Activated CD4-positive, alpha-beta T cell treated with anti-CD3 and anti-CD28 coated beads, Interleukin-2, Interleukin-4, amounts not matched to agents 100 ng/mL and 50 ng/mL, durations not matched to agents 16 hours and 8 hours (primary cell): Measurements from ENCODE around the gene SERPINA1.
A peak's percentile ranks its signal among the peaks of the same experiment; 100 is the strongest.
"Not testable (repeated sequence)": the region's sequence is repeated elsewhere in the genome, so short reads cannot be mapped to it uniquely, and the experiment has no call there.

Experiments used
- DNase-seq: peaks from one replicate; pipeline ENCODE4 v3.0.0-alpha.2; 2020; ENCODE audit warnings: low spot score

Gene SERPINA1

DNA sequence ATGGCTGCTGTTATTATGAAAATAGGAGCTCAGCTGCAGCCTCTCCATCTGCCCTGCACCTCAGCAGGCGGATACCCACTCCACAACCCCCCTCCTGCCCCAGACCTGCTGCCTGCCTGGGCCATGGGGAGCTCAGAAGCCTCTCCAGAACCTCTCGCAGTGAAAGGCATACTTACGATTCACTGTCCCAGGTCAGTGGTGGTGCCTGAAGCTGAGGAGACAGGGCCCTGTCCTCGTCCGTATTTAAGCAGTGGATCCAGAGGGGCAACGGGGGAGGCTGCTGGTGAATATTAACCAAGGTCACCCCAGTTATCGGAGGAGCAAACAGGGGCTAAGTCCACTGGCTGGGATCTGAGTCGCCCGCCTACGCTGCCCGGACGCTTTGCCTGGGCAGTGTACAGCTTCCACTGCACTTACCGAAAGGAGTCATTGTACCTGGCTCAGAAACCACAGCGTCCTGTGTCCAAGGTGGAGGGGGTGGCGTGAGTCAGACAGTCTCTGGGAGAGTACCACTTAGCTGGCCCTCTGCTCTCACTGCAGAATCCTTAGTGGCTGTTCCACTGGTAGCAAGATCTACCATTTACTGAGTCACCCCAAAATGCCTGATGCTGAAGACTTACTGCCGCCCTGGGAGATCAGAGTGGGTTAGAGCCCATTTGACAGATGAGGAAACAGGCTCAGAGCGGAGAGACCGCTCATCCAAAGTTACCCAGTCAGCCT, at the start of gene SERPINA1:
Gene SERPINA1, minus strand, starts transcription at position 219 of the 720 bp plus-strand sequence. CDS start 5,365 bp downstream, outside the sequence.
- DNase-seq, result no peak

DNA sequence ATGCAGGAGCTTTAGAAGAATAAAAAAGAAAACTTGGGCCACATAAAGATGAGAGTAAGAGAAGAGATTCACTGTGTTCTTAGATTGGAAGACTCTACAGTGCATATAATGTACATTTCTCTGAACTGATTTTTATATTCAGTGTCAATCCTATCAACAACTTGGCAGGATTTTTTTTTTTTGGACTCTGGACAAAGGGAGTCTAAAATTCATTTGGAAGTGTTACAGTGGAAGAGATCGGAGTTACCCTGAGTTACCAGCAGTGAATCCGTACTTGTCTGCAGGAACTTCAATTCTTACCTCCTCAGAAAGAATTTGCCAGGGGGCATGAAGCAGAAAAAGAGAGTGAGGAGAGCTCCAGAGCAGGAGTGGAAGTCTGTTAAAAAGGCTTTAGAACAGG, 40.2 kb upstream of the SERPINA1 start:
- DNase-seq, result no peak

DNA sequence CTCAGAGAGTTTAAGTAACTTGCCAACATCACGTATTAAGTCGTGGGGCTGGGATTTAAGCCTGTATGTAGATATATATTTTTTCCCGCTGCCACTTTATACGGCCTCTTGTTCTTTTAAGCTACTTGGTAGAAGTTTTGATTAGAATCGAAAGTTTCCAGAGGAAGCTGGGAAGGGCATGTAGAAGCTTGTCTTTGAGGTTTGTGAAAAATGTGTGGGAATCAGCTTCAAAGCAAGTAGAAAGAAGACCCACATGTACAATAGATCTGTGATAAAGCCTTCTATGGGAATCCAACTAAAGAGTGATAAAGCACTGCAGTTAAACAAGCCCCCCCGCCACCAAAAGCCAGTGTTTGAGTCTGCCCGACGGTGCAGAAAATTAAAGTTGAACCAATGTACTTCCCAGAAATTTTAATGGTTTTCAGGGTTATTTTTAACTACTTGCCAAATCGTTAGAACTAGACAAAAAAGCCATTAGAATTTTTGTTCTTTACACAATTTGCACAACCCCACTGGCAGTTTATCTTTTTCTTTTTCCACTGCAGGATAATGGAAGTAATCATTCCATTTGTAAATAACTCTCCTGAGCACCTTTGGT, 38.7 kb upstream of the SERPINA1 start:
- no peak for DNase-seq

- no peak for DNase-seq
Measured at GRCh38 chr14:94426526-94426925, 38.1 kb upstream of the SERPINA1 start.

DNA sequence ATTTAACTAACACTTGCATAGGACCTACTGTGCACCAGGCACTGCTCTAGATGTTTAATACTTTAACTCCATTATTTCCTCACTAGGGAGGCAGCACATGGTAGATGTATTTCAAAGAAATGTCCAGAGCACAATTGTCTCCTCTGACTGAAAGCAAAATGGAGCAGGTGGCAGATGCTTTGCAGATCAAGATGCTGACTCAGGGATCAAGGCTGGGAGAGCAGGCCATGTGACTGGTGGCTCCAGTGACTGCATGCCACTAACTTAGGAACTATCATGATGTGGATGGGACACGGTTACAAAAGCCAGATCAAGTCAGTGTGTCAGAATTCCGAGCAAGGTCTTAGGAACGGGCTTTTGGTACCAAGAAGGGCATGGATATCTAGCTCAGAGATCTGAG, 36.0 kb upstream of the SERPINA1 start:
- DNase-seq, result no peak

GRCh38 chr14:94423453-94424056, 35.2 kb upstream of the SERPINA1 start:
- DNase-seq, result peak; percentile 53

GRCh38 chr14:94421316-94421715, 32.9 kb upstream of the SERPINA1 start:
- DNase-seq, result no peak

GRCh38 chr14:94417497-94418205, 29.2 kb upstream of the SERPINA1 start:
- DNase-seq, result not testable (repeated sequence)

GRCh38 chr14:94412671-94413638, 24.6 kb upstream of the SERPINA1 start:
- no peak for DNase-seq

GRCh38 chr14:94411638-94412037, 23.2 kb upstream of the SERPINA1 start:
- no peak for DNase-seq

- DNase-seq, result not testable (repeated sequence)
Measured at GRCh38 chr14:94409430-94409829, 21.0 kb upstream of the SERPINA1 start.

- no peak for DNase-seq
Measured at GRCh38 chr14:94408546-94409095, 20.2 kb upstream of the SERPINA1 start.

- DNase-seq, result no peak
Measured at GRCh38 chr14:94407906-94408305, 19.5 kb upstream of the SERPINA1 start.

GRCh38 chr14:94406910-94407309, 18.5 kb upstream of the SERPINA1 start:
- no peak for DNase-seq

GRCh38 chr14:94405486-94405885, 17.1 kb upstream of the SERPINA1 start:
- no peak for DNase-seq

GRCh38 chr14:94404561-94404960, 16.2 kb upstream of the SERPINA1 start:
- DNase-seq, result no peak

DNA sequence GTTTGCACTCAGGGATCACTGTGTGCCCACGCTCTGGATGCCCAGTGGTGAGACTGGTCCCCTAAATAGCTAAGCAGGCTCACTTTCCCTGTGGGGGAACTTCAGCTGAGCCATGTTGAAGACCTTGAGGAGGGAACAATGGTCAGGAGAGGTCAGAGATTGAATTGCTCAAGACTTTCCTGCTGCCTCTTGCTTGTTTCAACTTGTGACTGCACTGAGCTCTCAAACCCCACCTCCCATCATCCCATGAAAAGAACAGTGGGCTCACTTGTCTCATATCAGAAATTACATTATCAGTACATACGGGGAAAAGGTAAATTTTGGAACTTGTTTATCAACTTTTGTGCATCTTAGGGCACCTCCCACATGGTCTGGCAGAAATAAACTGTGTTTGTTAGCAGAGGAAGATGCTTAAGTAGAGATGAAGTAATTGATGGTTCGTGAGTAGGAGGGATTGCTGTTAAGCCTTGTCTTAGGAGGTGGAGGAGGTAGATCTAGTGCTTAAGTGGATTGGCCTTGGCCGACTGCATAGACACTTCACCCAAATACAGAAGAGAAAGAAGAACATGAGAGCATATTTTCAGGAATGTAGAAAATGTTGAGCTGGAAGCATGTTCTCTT, 15.0 kb upstream of the SERPINA1 start:
- DNase-seq, result no peak

DNA sequence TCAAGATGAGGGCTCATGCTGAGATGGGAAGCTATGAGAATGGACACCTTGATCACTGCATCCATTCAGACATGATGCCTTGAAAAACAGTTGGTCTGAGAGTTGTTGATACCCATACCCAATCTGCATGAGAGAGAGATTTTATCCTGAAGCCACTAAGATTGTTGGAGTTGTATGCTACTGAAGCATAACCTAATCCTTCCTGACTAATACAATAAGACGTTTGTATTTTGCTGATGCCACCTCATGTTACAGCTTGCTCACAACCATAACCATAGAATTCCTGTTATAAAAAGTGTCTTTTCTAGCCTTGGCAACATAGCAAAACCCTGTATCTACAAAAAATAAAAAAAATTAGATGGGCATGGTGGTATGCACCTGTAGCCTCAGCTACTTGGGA, 12.7 kb upstream of the SERPINA1 start:
- no peak for DNase-seq

DNA sequence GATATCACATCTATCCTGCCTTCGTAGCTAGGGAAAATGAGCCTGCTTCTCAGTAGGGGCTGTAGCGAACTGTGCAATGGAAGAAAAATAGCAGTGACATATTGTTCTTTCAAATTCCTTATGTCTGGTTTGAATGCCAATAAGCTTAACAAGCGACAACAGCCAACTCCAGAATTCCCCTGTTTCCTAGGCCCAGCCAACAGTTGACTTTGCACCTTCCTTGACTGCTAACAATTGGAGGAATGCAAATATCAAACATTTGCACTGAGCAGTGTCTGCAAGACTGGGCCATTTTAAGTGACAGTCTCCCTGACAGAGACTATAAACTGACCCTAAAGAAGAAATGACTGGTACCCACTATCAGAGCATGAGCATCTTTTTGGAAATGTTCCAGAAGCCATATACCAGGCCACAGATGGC, 12.0 kb upstream of the SERPINA1 start:
- no peak for DNase-seq

- no peak for DNase-seq
Measured at GRCh38 chr14:94398536-94398935, 10.1 kb upstream of the SERPINA1 start.

DNA sequence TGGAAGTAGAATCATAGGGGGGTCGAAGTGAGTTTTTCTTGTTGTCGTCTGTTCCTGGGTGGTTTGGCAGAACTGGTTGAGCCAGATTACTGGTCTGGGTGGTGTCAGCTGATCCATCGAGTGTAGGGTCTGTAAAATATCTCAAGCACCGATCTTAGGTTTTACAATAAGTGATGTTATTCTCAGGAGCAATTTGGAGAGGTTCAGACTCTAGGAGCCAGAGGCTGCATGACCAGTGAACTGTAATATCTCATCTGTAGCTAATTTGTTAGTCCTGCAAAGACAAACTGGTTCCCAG, 9.7 kb upstream of the SERPINA1 start:
- no peak for DNase-seq
